HG03354 (cell line): ENCODE results near the gene GPR153.
"Not testable (repeated sequence)": the region's sequence is repeated elsewhere in the genome, so short reads cannot be mapped to it uniquely, and the experiment has no call there.

Experiments used
- ATAC-seq: cut with Tn5 transposase; IDR thresholded peaks from one replicate; pipeline ENCODE4 v1.9.1; 2021; ENCODE audit warnings: mild to moderate bottlenecking; ENCODE audit not compliant: unreplicated experiment, poor library complexity, severe bottlenecking

The GPR153 gene

GRCh38 chr1:6260961-6261614 is at the start of gene GPR153:
Gene GPR153, minus strand, starts transcription at chr1:6261098. Its CDS starts 6,193 bp downstream, at chr1:6254905.
- peak; percentile 38 for ATAC-seq

DNA sequence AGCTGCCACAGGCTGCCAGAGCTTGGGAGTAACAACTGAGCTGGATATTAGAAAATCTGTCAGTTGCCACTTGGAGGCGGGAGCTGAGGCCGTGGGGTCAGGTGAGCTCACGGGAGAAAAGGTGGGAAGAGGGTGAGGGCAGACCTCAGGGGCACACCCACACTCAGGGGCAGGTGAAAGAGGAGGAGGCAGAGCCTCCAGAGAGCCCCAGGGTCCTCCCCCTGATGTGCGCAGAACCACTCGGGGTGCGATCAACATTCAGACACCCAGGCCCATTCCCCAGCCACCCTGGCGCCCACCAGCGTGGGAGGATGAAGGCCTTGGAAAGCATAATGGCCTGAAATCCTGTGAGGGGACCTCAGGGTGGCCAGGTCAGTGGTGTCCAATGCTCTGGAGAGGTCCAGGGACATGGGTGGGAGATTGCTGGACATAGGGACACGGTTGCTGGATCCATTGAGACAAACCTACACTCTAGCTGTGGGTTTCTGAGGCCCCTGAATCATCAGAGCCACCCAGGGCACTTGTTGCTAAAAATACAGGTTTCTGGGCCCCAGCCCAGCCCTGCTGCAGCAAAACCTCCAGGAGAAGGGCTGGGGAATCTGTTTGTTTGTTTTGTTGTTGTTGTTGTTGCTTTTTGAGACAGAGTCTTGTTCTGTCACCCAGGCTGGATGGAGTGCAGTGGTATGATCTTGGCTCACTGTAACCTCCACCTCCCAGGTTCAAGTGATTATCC is 49.4 kb upstream of the GPR153 start:
- ATAC-seq = no peak

- ATAC-seq = no peak
Measured at GRCh38 chr1:6309564-6309963, 48.7 kb upstream of the GPR153 start.

GRCh38 chr1:6308449-6308848 is 47.6 kb upstream of the GPR153 start:
- ATAC-seq = no peak

DNA sequence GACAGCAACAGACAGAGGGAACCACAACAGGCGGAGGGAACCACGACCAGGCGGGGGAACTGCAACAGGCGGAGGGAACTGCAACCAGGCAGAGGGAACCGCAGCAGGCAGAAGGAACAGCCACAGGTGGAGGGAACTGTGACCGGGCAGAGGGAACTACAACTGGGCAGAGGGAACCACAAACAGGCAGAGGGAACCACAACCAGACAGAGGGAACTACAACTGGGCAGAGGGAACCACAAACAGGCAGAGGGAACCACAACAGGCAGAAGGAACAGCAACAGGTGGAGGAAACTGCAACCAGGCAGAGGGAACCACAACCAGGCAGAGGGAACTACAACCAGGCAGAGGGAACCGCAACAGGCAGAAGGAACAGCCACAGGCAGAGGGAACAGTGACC is 46.8 kb upstream of the GPR153 start:
- not testable (repeated sequence) for ATAC-seq

- no peak for ATAC-seq
Measured at GRCh38 chr1:6307099-6307498, 46.2 kb upstream of the GPR153 start.

DNA sequence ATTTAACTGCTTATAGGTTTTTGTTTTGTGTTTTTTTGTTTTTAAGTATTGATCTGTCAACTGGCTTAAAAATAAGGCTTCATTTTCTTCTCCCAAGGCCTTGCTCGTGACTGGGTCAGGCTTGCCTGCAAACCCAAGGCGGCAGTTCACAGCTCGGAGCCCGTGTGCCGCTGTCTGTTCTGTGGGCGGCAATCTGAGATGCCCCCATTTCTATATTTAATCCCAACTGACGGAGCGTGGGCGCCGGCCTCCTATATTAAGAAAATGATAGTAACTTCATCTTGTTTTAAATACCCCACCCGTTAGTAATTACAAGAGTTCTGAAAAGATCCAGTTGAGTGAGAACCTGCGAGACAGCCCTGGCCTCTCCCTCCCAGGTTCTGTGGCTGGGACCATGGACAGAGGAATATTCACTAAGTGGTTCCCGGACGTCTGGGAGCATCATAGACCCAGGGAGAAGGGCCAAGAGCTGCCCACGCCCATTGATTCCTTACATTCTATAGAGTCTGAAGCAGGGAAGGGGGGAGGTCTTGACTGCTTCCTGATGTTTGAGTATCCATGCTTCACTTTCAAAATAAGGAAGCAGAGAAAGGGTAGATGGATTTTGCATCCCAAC is 42.6 kb upstream of the GPR153 start:
- ATAC-seq = no peak

DNA sequence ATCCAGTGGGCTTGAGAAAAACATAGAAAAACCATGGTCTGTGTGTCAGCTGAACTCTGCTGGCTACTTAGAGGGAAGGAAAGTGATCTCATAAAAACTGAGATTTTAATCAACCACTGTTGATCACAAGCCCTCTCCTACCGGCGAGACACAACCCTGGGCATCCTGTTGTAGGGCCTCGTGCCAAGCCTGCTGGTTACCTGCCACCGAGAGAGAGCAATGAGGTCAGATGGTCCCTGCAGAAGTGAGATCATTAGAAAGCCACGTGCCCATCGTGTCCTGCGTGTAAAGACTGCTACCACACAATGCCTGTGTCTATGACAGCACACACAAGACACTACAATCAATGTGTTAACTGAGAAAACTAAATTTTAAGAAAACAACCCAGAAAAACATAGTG is 41.7 kb upstream of the GPR153 start:
- ATAC-seq = no peak

DNA sequence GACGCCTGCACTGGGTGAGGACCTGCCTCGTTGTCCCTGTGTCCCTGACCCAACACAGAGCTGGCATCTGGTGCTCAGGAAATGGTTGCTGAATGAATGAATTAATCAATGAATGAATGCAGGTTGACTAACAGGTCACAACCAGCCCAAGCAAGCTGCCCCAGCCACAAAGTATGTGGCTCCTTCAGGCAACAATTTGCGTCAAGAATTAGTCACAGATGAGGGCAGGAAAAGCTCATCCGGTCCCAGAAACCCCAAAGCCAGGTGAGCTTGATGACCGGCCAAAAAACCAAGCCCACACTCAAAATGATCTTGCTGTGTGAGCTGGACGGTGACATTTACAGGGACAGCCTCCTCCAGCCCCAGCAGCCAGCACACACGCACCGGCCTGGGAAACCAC is 40.6 kb upstream of the GPR153 start:
- ATAC-seq = no peak

GRCh38 chr1:6300342-6301048 is 39.6 kb upstream of the GPR153 start:
- no peak for ATAC-seq

- ATAC-seq = no peak
Measured at GRCh38 chr1:6299557-6300165, 38.8 kb upstream of the GPR153 start.

DNA sequence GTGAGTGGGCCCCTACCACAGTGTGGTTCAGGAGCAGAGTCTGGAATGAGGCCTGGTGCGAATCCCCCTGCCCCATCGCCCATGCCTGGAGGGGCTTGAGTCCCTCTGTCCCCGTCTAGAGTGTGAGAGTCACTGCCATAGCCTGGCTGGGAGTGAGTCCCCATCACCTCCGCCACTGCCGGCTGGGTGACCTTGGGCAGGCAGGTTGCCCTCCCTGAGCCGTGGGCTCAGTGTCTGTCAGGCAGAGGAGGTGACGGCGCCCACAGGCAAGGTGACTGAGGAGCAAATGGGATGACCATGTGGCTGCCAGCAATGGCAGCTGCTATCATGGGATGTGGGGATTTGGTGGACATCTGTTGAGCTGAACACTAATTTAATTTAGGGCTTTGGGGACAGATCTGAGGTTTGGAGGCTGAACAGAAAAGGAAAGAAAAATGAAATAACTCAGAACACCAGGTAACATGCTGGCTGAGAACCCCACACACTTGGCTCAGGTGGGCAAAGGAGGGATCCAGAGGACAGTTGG is 38.1 kb upstream of the GPR153 start:
- no peak for ATAC-seq

GRCh38 chr1:6298530-6298929 is 37.6 kb upstream of the GPR153 start:
- ATAC-seq = no peak

- no peak for ATAC-seq
Measured at GRCh38 chr1:6295910-6296309, 35.0 kb upstream of the GPR153 start.

GRCh38 chr1:6294890-6295556 is 34.1 kb upstream of the GPR153 start:
- no peak for ATAC-seq

DNA sequence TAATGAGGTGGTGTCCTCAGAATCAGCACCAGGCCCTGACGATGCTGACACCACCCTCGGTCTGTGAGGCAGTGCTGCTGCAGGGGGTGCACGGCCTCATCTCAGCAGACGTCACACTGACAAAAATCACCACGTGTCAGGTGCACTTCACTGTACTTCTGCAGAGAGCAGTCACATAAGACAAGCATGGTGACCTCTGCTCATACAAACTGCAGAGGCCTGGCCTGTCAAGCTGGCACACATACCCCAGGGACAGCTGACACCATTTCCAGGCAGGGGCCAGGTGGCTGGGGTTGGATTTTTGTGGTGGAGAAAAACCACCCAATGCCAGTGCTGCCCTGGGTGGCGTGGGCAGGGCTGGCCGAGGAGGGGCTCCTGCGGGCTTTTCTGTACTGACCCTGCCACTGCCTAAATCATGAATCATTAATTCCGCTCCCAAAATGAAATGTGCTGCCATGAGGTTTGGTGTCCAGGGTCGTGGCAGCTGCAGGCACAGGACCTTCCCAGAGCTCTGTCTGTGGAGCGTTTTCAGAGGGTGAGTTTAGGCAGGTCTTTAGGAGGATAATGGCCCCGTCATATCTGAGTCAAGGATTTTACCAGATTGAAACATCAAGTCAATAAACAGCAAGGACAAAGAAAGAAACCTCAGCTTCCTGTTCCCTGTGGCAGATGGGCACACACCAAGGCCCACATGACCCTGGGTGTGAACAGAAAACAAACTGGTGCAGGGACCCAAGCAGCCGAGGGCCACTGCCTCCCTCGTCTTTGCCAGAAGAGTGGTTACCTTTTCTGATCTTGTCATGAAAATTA is 33.4 kb upstream of the GPR153 start:
- no peak for ATAC-seq

DNA sequence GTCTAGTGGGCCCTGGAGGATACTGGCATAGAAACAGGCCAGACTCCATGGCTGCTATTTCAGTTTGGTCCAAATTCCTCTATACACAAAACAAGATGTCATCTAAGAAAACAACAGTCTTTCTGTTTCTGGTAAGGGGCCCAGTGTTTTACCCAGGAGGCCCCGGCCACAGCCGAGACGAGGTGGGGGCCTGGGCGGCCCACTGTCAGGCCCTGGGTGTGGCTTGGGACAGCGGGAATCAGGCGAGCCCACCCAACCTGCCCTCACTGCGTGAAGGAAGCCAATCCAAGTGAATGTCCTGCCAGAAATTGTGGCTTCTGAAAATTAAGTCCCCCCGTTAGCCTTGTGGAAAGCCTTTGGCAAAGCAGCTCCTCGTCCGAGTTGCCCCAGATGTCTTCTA is 31.2 kb upstream of the GPR153 start:
- ATAC-seq = no peak

GRCh38 chr1:6288665-6289064 is 27.8 kb upstream of the GPR153 start:
- ATAC-seq = no peak

- ATAC-seq = no peak
Measured at GRCh38 chr1:6288026-6288425, 27.1 kb upstream of the GPR153 start.
